GM19193 (cell line): Measurements from ENCODE around the gene BIN1.

ENCODE experiments used
- POLR2A ChIP-seq: IDR thresholded peaks from 4 replicates; pipeline ENCODE4 v1.6.1; 2011; ENCODE audit not compliant: insufficient read depth, insufficient read length; ENCODE audit errors: extremely low read depth

Gene BIN1

DNA sequence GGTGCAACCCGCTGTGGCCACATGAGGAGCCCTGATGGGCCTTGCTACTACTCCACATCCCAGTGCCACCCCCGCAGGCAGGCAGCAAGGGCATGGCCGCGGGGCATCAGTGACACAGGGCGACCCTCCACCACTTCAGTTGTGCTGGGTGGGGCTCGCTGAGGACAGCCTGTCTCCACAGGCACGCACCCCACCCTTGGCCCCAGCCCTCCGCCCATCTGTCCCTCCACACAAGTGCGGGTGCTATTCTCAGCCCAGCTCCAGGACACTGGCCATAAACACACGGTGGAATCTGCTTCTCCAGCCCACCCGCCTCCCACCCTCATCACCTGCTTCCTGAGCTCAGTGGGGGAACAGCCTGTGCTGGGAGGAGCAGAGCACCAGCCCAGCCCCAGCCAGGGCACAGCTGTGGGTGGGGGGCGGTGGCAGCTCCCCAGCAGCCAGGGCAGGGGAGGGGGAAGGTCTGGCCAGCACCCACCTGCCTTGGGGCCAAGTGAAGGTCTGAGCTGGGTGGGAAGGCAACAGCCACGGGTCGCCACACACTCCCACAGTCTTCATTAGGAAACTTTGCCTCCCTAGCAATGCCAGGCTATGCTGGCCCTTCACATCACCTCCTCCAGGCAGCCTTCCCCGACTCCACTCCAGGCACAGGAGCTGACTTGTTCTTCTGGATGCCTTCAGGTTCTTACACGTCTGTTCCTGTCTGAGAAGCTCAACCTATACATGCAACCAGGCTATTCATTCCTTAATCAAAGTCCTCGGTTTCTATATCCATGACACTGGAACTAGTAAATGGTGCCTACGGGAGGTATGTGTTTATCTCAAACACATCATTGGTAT, 16.5 kb downstream of the BIN1 start:
- TF ChIP-seq POLR2A = no peak

DNA sequence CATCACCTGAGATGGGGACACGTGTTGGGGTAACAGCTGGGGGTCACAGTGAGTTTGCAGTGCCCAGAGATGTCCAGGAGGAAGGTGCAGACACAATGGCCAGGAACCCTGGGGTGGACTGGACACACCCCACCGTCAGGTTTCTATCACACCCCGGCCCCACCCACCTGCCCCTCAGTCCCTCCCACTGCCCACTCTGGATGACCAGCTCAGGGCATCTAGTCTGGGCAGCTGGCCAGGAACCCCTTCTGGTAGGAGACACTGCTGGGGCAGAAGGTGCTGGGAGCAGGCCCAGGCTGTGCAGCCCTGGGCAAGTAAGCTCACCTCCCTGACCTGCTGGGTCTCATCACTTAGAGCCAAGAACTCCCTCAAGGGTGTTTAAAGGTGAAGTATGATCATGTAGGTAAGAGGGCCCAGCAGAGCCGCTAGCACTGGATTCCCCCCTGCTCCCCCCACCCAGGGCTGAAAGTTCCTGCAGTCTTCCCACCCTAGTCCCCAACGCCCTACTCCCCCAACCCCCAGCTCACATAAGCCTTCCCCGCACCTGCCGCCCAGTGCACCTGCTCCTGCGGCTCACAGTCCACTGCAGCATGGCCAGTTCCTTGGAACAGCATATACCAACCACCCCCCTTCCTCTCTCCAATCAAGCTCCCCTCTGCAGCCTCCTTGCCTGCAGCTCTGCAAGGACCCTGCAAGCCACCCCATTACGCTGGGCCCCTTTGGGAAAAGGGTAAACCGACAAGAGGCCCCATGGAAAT, 17.3 kb downstream of the BIN1 start:
- TF ChIP-seq POLR2A = no peak

DNA sequence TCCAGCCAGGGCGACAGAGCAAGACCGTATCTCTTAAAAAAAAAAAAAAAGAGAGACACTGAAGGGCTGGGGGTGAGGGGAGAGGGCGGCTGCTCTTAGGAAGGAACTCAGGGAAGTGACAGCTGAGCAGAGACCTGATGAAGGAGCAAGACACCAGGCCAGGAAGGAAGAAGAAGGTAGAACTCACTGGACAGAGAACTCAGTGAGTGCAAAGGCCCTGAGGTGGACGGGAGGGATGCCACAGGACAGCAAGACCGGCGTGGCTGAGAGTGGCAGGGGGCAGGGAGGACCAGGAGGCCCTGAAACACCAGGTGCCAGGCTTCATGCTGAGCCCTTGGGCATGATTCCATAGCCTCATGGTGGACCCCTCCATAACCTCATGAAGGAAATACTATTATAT, 18.2 kb downstream of the BIN1 start:
- TF ChIP-seq POLR2A = no peak

DNA sequence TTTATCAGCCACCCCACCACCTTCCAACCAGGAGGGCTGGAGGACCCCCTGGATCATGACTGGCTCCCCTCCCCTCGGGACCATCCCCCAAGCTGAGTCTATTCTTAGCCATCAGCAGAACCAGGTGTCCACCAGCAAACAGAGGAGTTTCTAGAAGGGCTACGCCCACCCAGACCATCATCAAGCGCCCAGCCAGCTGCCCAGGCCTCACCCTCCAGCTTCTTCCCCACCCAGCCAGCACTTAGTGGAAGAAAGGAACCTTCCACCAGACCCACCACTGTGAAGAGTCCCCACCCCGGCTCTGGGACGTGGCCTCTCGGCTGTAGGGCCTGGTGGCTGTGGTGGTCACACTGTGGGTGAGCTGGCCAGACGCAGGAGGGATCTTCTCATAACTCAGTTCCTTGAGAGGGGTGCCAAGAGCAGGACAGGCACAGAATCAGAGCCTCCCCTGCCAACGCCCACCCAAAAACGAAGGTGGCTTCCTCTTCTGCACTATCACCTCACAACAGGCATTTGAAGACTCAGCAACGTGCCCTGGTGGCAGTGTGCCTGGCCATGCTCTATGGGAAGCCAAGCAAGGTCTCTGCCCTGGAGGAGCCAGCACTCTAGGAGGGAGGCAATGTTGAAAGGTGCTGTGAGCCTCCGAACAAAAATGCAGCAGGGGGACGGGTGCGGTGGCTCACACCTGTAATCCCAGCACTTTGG, 19.0 kb downstream of the BIN1 start:
- no peak for TF ChIP-seq POLR2A

DNA sequence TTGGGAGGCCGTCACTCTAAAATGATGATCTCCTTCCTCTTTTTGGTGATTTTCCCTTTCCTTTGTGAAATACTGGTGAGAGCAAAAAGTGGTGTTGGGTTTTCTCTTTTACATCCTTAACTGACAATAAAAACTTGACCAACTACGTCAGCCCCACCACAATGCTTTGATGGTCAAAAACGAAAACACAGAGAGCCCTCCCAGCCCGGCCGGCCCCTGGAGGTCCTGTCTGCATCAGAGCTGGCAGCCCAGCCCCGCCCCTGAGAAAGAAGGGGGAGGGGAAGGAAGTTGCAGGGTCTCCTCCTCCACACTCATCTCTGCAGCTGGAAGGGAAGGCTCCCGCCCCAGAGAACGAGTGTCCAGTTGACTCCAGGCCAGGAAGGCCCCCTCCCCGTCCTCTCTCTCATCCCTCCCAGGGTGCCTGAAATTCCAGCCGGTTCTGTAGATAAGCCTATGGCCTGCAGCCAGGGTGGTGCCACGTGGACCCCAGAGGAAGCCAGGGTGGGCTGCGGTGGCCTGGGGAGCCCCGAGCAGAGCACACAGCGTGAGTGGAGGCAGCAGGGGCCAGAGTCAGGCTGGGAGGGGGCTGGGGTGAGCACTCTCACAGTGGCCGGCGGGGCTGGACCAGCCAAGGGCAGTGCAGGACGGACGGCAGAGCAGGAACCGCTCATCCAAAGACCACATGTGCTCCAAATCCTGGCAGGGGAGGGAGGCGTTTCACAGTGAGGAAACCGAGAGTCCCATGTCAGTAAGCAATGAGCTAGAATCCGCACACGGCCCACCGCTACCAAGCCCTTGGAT, 19.8 kb downstream of the BIN1 start:
- TF ChIP-seq POLR2A = no peak

DNA sequence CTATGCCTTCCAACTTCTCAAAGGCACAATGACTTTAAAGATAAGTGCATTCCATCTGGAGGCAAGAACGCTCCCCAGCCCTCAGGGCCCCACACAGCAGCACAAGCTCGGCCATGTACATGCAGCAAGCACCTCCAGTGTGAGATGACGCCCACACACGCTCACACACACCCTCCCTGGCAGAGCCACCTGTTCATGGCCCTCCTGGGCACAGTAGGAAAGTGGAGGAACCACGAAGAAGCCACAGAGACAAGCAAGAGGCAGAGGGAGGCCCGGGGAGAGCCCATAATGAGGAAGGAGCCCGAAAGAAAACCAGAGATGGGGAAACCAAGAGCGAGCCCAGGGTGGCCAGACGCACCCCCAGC, 21.7 kb downstream of the BIN1 start:
- no peak for TF ChIP-seq POLR2A

DNA sequence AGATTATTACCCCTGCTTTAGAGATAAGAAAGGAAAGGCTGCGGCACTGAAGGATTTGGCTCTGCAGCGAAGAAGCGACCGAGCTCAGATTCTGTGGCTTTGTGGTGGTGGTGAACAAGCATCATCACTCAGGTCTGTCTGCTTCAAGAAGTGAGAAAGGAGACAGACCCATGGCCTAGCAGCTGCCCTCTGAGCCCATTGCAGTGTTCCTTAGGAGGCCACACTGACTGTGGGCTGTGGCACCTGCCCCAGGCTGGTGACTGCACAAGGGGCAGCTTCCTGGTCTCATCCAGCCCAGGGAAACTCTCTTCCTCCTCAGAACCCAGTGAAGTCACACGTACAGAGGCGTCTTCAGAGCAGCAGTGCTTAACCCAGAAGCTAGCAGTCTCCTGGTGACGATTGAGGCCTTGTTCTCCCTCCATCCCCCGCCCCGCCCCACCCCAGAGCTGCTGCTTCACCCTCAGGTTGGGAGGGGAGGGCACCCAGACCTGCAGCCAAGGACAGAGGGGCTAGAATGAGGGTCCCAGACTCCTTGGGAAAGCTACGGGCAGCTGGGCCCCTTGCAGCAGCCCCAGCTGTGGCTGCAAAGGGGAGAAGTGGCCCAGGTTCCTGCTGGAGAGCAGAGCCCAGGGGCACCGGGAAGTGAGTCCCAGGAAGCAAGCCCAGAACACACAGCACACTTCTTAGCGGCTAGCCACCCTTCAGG, 22.2 kb downstream of the BIN1 start:
- TF ChIP-seq POLR2A = no peak

DNA sequence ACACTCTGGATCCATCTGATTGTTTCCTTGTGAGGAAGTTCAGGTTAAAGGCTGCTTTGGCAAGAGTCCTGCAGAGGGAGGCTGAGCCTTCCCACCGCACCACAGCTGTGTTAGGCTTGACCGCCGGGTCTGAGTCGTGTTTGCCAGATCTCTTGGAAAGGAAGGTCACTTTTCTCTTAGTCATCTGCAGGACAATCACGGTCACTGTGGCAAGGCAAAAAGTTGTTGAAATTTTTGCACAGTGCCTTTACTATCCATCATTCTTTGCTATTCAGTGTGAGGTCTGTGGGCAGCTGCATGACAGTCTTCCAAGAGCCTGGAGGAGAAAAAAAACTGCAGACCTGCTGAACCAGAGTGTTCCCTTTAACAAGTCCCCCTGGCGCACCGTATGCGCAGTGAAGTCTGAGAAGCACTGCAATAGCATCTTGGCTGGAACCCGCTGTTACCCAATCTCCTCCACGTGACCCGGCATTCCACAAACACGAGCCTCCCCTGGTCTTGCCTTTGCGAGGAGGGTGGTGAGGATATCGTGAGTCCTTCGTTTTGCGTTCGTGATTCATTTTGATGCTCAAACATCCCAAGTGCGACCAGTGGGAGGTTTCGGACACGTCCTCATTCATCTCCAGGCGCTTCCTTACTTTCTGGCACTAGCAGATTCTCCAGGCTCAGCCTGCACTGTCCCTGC, 23.0 kb downstream of the BIN1 start:
- TF ChIP-seq POLR2A = no peak

DNA sequence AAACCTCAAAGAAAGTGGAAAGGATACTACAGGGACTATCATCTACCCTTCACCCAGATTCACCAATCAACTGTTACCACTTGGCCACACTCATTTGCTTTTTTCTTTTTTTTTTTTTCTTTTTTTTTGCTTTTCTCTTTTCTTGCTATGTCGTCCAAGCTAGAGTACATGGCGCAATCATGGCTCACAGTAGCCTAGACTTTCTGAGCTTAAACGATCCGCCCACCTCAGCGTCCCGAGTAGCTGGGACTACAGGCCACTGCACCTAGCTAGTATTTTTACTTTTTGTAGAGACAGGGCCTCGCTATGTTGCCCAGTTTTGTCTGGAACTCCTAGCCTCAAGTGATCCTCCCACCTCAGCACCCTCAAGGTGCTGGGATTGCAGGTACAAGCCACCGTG, 24.0 kb downstream of the BIN1 start:
- no peak for TF ChIP-seq POLR2A

DNA sequence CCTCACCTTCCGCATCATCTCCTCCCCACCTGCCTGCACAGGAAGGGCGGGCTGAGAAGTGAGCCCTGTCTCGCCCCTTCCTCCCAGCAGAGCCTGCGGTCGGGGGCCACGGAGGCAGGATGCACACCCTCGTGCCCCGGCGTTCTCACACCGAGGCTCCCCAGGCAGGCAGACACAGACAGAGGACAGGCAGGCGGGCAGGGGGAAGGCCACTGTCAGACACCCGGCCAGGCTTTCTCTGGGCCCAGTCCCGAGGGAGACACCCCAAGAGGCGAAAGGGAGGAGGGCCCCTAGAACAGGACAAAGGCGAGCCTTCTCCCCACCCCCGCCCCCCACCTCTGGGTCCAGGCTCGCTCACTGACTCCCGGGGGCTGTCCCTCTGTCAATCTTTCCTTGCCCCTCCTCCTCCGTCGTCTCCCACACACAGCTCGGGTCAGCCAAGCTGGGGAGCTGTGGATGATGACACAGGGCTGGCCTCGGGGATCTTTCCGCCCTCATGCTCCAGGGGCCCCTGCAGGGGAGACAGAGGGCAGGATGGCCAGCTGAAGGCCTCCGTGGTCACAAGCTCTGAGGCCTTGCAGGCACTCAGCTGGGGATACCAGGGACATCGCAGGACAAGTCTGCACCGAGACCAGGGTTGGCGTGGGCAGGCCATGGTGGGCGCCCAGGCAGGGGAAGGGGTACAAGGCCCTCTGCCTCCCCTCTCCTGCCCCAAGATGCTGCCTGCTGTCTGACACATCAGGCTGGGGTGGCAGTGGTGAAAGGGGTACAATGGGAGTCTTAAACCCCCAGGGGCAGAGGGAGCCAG, 24.9 kb downstream of the BIN1 start:
- TF ChIP-seq POLR2A = peak; percentile 51

- TF ChIP-seq POLR2A = peak; percentile 1
Measured at GRCh38 chr2:127080938-127081755, 25.8 kb downstream of the BIN1 start.

DNA sequence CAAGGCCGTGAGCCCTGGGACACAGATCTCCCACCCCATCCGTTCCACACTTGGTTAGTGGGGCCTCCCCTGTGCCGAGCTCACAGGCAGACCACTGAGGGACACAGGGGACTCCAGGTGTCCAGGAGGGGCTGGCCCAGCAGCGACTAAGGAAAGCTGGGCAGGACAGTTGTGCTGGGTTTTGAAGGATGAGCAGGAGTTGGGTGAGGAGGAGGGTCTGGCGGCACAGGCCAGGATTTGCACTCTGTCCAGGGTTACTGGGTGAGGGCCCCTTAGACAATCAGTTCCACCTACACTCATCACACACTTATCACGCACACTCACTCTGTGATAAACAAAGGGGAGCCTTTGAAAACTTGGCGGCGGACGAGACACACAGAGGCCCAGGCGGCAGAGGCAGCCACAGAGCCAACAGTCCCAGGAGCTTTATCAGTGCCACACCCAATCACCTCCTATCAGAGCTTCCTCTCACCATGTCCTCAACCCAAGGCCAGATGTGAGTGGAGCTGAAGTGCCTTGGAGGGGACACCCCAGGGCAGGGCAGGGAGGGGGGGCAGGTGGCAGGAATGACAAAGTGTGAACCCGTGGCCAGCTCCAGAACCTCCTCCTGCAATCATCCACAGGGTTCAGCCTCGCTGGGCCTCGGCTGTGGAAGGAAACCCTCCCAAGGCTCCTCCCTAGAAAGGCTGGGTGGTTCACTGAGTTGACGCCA, 26.6 kb downstream of the BIN1 start:
- TF ChIP-seq POLR2A = no peak

GRCh38 chr2:127079358-127079920, 27.5 kb downstream of the BIN1 start:
- no peak for TF ChIP-seq POLR2A
